CD4-positive, alpha-beta T cell treated with Interleukin-1 beta for 1 hour (primary cell): ENCODE measurements around the gene CATSPER1.
"Not testable (repeated sequence)": the region's sequence is repeated elsewhere in the genome, so short reads cannot be mapped to it uniquely, and the experiment has no call there.

Experiments
- DNase-seq, 2 donors: peaks; one replicate each; pipeline ENCODE4 v3.0.0-alpha.2; 2020 to 2022

The CATSPER1 gene

GRCh38 chr11:66020618-66021357, 5.5 kb downstream of the CATSPER1 start:
- peak in 1 of 2 donors; percentile 72 for DNase-seq

- DNase-seq, result no peak
Observed at GRCh38 chr11:66020212-66020611, 6.1 kb downstream of the CATSPER1 start.

- DNase-seq, result no peak
Observed at GRCh38 chr11:66017321-66017720, 9.0 kb downstream of the CATSPER1 start.

GRCh38 chr11:66016793-66017177, 9.5 kb downstream of the CATSPER1 start:
- DNase-seq, result no peak

- no peak for DNase-seq
Observed at GRCh38 chr11:66015936-66016792, 10.1 kb downstream of the CATSPER1 start.

- DNase-seq, result no peak
Observed at GRCh38 chr11:66015454-66015881, 10.8 kb downstream of the CATSPER1 start.

- no peak for DNase-seq
Observed at GRCh38 chr11:66014804-66015453, 11.3 kb downstream of the CATSPER1 start.

GRCh38 chr11:66013762-66014100, 12.5 kb downstream of the CATSPER1 start:
- no peak for DNase-seq

- peak in 1 of 2 donors; percentile 65 for DNase-seq
Observed at GRCh38 chr11:66012946-66013761, 13.1 kb downstream of the CATSPER1 start.

GRCh38 chr11:66012371-66012945, 13.8 kb downstream of the CATSPER1 start:
- no peak for DNase-seq

- no peak for DNase-seq
Observed at GRCh38 chr11:66011785-66012303, 14.4 kb downstream of the CATSPER1 start, which contains the start of gene CST6. CST6 (plus strand) TSS chr11:66012008; CDS start chr11:66012045, 37 bp downstream.

- DNase-seq, result no peak
Observed at GRCh38 chr11:66011239-66011784, 15.0 kb downstream of the CATSPER1 start.

- not testable (repeated sequence) for DNase-seq
Observed at GRCh38 chr11:66010036-66010435, 16.2 kb downstream of the CATSPER1 start.

- DNase-seq, result no peak
Observed at GRCh38 chr11:66008468-66009101, 17.7 kb downstream of the CATSPER1 start.

GRCh38 chr11:66008095-66008467, 18.2 kb downstream of the CATSPER1 start:
- no peak for DNase-seq

GRCh38 chr11:66007201-66007634, 19.1 kb downstream of the CATSPER1 start:
- no peak for DNase-seq

GRCh38 chr11:66006891-66007176, 19.4 kb downstream of the CATSPER1 start:
- no peak for DNase-seq

GRCh38 chr11:66006134-66006890, 20.0 kb downstream of the CATSPER1 start:
- no peak for DNase-seq

- DNase-seq, result no peak
Observed at GRCh38 chr11:66004186-66004585, 22.1 kb downstream of the CATSPER1 start.

GRCh38 chr11:66003291-66003690, 23.0 kb downstream of the CATSPER1 start:
- DNase-seq, result no peak
